Measurements from ENCODE around the gene DCLRE1C. TPM values are rescaled to one million over a fixed set of nuclear protein-coding genes. Genes with fewer than 3 reads are reported as not detected.

DCLRE1C gene
- total RNA-seq, 1 donor from 2014 or later, result 5.5 TPM

GRCh38 chr10:14879928-14880193 lies 74.0 kb downstream of the DCLRE1C start:
- H3K27me3 Mint-ChIP-seq (ENCODE audit: unreplicated experiment), result peaks cover 13% of the 10 kb centered on the region
- no peaks in the 10 kb centered on the region for H3K9me3 Mint-ChIP-seq (ENCODE audit: unreplicated experiment)
- H3K36me3 Mint-ChIP-seq (ENCODE audit: low read depth, unreplicated experiment), result no peaks in the 10 kb centered on the region
- H3K4me3 Mint-ChIP-seq (ENCODE audit: unreplicated experiment), result peak overlapping the region; percentile 96
- TF ChIP-seq CTCF (IDR thresholded peaks at IDR 0.05; ENCODE audit: unreplicated experiment), result no peak
- DNase-seq (ENCODE audit: low spot score), result no peak
- peak overlapping the region; percentile 91 for H3K27ac Mint-ChIP-seq (ENCODE audit: unreplicated experiment)
- H3K4me1 Mint-ChIP-seq (ENCODE audit: unreplicated experiment), result peaks cover 31% of the 10 kb centered on the region

- DNase-seq (ENCODE audit: low spot score), result no peak
- no peak for TF ChIP-seq CTCF (IDR thresholded peaks at IDR 0.05; ENCODE audit: unreplicated experiment)
Measured at GRCh38 chr10:14879124-14879927, 74.6 kb downstream of the DCLRE1C start.

GRCh38 chr10:14878266-14879123 lies 75.4 kb downstream of the DCLRE1C start, which contains the start of gene SUV39H2:
TSS of gene SUV39H2 (plus strand) at chr10:14878866. CDS start at chr10:14878889, 23 bp downstream.
- peaks cover 31% of the 10 kb centered on the region for H3K4me1 Mint-ChIP-seq (ENCODE audit: unreplicated experiment)
- H3K27ac Mint-ChIP-seq (ENCODE audit: unreplicated experiment), result peak within 1 kb of the TSS; percentile 92
- H3K9me3 Mint-ChIP-seq (ENCODE audit: unreplicated experiment), result no peaks in the 10 kb centered on the region
- H3K27me3 Mint-ChIP-seq (ENCODE audit: unreplicated experiment), result peaks cover 13% of the 10 kb centered on the region
- H3K4me3 Mint-ChIP-seq (ENCODE audit: unreplicated experiment), result peak within 1 kb of the TSS; percentile 98
- no peaks in the 10 kb centered on the region for H3K36me3 Mint-ChIP-seq (ENCODE audit: low read depth, unreplicated experiment)
- peak; percentile 98 for DNase-seq (ENCODE audit: low spot score)
- no peak for TF ChIP-seq CTCF (IDR thresholded peaks at IDR 0.05; ENCODE audit: unreplicated experiment)

More at GRCh38 chr10:14879124-14879927, 74.6 kb downstream of the DCLRE1C start:
- H3K9me3 Mint-ChIP-seq (ENCODE audit: unreplicated experiment), result no peaks in the 10 kb centered on the region
- H3K4me3 Mint-ChIP-seq (ENCODE audit: unreplicated experiment), result peak overlapping the region; percentile 96
- peak overlapping the region; percentile 91 for H3K27ac Mint-ChIP-seq (ENCODE audit: unreplicated experiment)
- no peaks in the 10 kb centered on the region for H3K36me3 Mint-ChIP-seq (ENCODE audit: low read depth, unreplicated experiment)
- peaks cover 13% of the 10 kb centered on the region for H3K27me3 Mint-ChIP-seq (ENCODE audit: unreplicated experiment)
- H3K4me1 Mint-ChIP-seq (ENCODE audit: unreplicated experiment), result peaks cover 31% of the 10 kb centered on the region

GRCh38 chr10:14876764-14877163 lies 77.1 kb downstream of the DCLRE1C start:
- Mint-ChIP-seq H3K27ac (ENCODE audit: unreplicated experiment) (peak overlapping the region; percentile 55), H3K36me3 (ENCODE audit: low read depth, unreplicated experiment) (no peaks in the 10 kb centered on the region), H3K27me3 (ENCODE audit: unreplicated experiment) (peaks cover 13% of the 10 kb centered on the region), H3K9me3 (ENCODE audit: unreplicated experiment) (no peaks in the 10 kb centered on the region), H3K4me3 (ENCODE audit: unreplicated experiment) (peak overlapping the region; percentile 98), H3K4me1 (ENCODE audit: unreplicated experiment) (peaks cover 22% of the 10 kb centered on the region)
- no peak for TF ChIP-seq CTCF (IDR thresholded peaks at IDR 0.05; ENCODE audit: unreplicated experiment)
- DNase-seq (ENCODE audit: low spot score), result no peak

All from endothelial cell (in vitro differentiated cells).